Vagina (tissue), 2 donors: ENCODE measurements around the gene SURF1. TPM values are rescaled to one million over a fixed set of nuclear protein-coding genes. Genes with fewer than 3 reads are reported as not detected.

Experiments
- DNase-seq, 2 donors: peaks; one replicate each; pipeline ENCODE4 v3.0.0-alpha.2; 2017; ENCODE audit errors: extremely low spot score in 2 of 2
- H3K27ac ChIP-seq: fragments of 200-600 bp; sonication (generic); one replicate; pipeline ENCODE4 v1.5.1; 2019
- H3K27me3 ChIP-seq: fragments of 200-600 bp; sonication (generic); one replicate; pipeline ENCODE4 v1.5.1; 2019
- H3K36me3 ChIP-seq, 2 donors: fragments of 200-600 bp; sonication (generic); one replicate each; pipeline ENCODE4 v1.5.1; 2017 to 2019
- H3K4me1 ChIP-seq: fragments of 200-600 bp; sonication (generic); one replicate; pipeline ENCODE4 v1.5.1; 2019
- H3K4me3 ChIP-seq, 2 donors: fragments of 200-600 bp; sonication (generic); 1 replicate in 1 of 2; 2 replicates in 1 of 2; pipeline ENCODE4 v1.5.1; 2016 to 2019
- H3K9me3 ChIP-seq: fragments of 200-600 bp; sonication (generic); one replicate; pipeline ENCODE4 v1.5.1; 2019
- POLR2A ChIP-seq, 2 donors: fragments of 450-650 bp; IDR thresholded peaks; one replicate each; pipeline ENCODE4 v1.6.1; 2017; ENCODE audit warnings: antibody characterized with exemption in 2 of 2, mild to moderate bottlenecking in 2 of 2, moderate library complexity in 2 of 2
- POLR2AphosphoS5 ChIP-seq, 2 donors: sonication (generic); formaldehyde crosslinking; IDR thresholded peaks; one replicate each; pipeline ENCODE4 v1.9.0; 2017; ENCODE audit warnings: antibody characterized with exemption in 2 of 2, mild to moderate bottlenecking in 2 of 2, low read depth in 1 of 2; ENCODE audit not compliant: insufficient read depth in 1 of 2
- intact Hi-C: fragments of 100-400 bp; cut with DNase I; formaldehyde crosslinking; loops from one replicate; pipeline ENCODE4 v1.15.1; 2023
- total RNA-seq: library from RNA; depleted of rRNA; stranded (reverse); fragments of >200 nt; gene quantifications from one replicate; pipeline ENCODE4 v1.2.3, GENCODE V29; 2016
- TF ChIP-seq, protein P1 (sequence below), 3 experiments: fragments of 450-650 bp in 2 of 3; fragments of 200-600 bp in 1 of 3; sonication (generic) in 1 of 3; IDR thresholded peaks; one replicate each; pipeline ENCODE4 v1.5.1; 2017 to 2019; ENCODE audit warnings: antibody characterized with exemption in 3 of 3, mild to moderate bottlenecking in 2 of 3, moderate library complexity in 2 of 3

SURF1 gene
- total RNA-seq, 1 donor from 2014 or later: 31.2 TPM

DNA sequence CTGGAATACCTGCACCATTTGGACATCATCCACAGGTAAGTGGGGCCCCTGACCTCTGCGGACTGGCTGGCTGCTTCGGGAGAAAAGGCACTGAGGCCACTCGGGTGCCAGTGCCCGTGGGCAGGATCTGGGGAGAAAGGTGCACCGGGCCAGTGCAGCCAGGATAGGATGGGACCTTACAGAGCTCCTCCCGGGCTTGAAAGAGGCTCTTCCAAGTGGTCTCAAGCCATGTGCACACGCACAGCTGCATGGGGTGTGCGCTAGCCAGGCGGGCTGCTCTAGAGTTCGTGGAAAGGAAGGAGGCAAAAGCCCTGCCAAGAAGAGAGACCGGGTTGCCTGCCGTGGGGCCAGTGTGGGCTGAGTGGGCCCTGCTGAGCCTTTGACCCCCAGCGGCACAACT, 33.3 kb upstream of the SURF1 start:
- no peak for DNase-seq
- no peaks in the 10 kb centered on the region for H3K9me3 ChIP-seq
- intact Hi-C loops: no loop called here
- no peaks in the 10 kb centered on the region for H3K4me1 ChIP-seq
- no peak overlapping the region for H3K4me3 ChIP-seq
- no peak overlapping the region for H3K27ac ChIP-seq
- H3K36me3 ChIP-seq: no peaks in the 10 kb centered on the region
- H3K27me3 ChIP-seq: no peaks in the 10 kb centered on the region
- TF ChIP-seq, protein P1, sequence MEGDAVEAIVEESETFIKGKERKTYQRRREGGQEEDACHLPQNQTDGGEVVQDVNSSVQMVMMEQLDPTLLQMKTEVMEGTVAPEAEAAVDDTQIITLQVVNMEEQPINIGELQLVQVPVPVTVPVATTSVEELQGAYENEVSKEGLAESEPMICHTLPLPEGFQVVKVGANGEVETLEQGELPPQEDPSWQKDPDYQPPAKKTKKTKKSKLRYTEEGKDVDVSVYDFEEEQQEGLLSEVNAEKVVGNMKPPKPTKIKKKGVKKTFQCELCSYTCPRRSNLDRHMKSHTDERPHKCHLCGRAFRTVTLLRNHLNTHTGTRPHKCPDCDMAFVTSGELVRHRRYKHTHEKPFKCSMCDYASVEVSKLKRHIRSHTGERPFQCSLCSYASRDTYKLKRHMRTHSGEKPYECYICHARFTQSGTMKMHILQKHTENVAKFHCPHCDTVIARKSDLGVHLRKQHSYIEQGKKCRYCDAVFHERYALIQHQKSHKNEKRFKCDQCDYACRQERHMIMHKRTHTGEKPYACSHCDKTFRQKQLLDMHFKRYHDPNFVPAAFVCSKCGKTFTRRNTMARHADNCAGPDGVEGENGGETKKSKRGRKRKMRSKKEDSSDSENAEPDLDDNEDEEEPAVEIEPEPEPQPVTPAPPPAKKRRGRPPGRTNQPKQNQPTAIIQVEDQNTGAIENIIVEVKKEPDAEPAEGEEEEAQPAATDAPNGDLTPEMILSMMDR (IDR thresholded peaks at IDR 0.05): no peak
- TF ChIP-seq POLR2A (IDR thresholded peaks at IDR 0.05) (no peak), POLR2AphosphoS5 (IDR thresholded peaks at IDR 0.05; ENCODE audit: insufficient read depth in 1 of 2, low read depth in 1 of 2) (no peak)

DNA sequence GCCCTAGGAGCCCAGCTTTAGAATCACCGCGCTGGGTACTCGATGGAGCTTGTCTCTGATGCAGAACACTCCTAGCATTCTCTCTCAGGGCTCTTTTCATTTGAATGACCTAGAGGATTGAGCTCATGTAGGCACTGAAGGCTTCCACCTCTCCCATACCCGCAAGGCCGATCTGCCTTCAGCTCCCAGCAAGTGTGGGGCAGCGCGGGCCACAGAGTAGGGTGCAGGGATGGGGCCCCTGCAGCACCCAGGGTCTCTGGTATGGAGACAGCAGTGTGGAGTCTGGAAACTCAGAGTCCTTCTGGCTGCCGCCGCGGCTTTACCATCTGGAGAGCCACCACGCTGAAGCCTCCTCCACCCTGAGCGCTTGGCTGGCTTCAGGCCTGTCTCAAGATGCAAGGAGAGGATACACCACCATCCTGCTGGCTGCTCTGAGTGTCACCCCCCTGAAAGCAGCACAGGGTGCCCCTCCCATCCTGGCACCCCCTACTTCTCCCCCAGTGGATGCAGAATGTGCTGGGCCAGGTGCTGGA, 32.8 kb upstream of the SURF1 start:
- Histone ChIP-seq H3K27ac (no peak overlapping the region), H3K9me3 (no peaks in the 10 kb centered on the region), H3K4me1 (no peaks in the 10 kb centered on the region), H3K27me3 (no peaks in the 10 kb centered on the region), H3K36me3 (no peaks in the 10 kb centered on the region), H3K4me3 (no peak overlapping the region)
- TF ChIP-seq, protein P1 (IDR thresholded peaks at IDR 0.05): no peak
- TF ChIP-seq POLR2A (IDR thresholded peaks at IDR 0.05): no peak
- no peak for TF ChIP-seq POLR2AphosphoS5 (IDR thresholded peaks at IDR 0.05; ENCODE audit: insufficient read depth in 1 of 2, low read depth in 1 of 2)
- intact Hi-C loops: no loop called here
- no peak for DNase-seq

DNA sequence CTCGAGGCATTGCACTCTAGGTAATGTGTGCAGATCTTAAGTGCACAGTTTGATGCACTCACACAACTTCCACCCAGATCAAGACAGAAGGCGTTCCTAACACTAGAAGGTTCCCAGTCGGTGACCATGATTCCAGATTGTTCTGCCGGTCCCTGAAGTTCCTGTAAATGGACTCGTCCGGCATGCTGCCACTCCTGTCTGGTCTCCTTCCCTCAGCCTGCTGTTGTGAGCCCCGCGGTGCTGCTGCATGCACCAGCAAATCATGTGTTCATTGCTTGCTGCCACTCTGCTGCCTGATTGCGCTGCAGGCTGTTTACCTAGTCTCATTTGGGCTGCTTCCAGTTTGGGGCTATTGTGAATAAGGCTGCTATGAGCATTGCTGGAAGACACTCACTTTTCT, 31.4 kb upstream of the SURF1 start:
- Histone ChIP-seq H3K36me3 (no peaks in the 10 kb centered on the region), H3K27me3 (no peaks in the 10 kb centered on the region), H3K27ac (no peak overlapping the region), H3K4me1 (no peaks in the 10 kb centered on the region), H3K9me3 (no peaks in the 10 kb centered on the region), H3K4me3 (no peak overlapping the region)
- TF ChIP-seq, protein P1 (IDR thresholded peaks at IDR 0.05): no peak
- TF ChIP-seq POLR2AphosphoS5 (IDR thresholded peaks at IDR 0.05; ENCODE audit: insufficient read depth in 1 of 2, low read depth in 1 of 2) (no peak), POLR2A (IDR thresholded peaks at IDR 0.05) (no peak)
- intact Hi-C loops: no loop called here
- DNase-seq: no peak

DNA sequence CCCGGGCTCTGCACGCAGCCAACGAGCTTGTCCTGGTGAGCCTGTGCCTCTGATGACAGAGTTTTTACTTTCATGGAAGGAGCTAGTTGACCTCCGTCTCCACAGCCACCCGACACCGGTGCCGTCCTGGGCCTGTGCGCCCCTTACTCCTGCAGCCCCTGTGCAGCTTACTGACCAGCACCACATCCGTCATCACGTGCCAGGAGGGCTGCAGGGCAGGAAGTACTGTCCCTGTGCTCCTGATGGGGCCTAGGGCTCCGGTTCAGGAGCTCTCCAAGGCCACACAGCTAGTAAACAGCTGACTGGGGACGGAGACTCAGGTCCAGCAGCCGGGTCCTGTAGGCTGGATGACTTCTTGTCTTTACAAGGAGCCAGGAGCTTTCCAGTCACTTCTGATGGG, 30.1 kb upstream of the SURF1 start:
- no peak for TF ChIP-seq POLR2AphosphoS5 (IDR thresholded peaks at IDR 0.05; ENCODE audit: insufficient read depth in 1 of 2, low read depth in 1 of 2)
- no peak for TF ChIP-seq POLR2A (IDR thresholded peaks at IDR 0.05)
- TF ChIP-seq, protein P1 (IDR thresholded peaks at IDR 0.05): no peak
- Histone ChIP-seq H3K4me1 (no peaks in the 10 kb centered on the region), H3K4me3 (no peak overlapping the region), H3K36me3 (no peaks in the 10 kb centered on the region), H3K27me3 (no peaks in the 10 kb centered on the region), H3K27ac (no peak overlapping the region), H3K9me3 (no peaks in the 10 kb centered on the region)
- intact Hi-C loops: no loop called here
- no peak for DNase-seq

DNA sequence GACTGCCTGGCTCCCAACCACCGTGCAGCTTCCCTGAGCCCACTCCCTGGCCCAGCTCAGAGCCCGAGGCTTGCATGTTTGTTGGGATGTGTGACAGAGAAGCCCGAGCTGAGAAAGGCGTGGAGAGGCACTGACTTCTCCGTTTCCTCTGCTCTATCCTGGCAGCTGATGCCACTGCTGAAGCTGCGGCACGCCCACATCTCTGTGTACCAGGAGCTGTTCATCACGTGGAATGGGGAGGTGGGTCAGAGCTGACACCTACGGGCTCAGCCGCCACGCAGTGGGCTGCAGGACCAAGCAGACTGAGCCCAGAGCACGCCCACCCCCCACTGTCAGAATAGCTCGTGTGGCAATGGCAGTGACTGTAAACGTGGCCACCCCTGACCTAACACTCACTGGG, 29.2 kb upstream of the SURF1 start:
- Histone ChIP-seq H3K9me3 (no peaks in the 10 kb centered on the region), H3K4me1 (no peaks in the 10 kb centered on the region), H3K27ac (no peak overlapping the region), H3K27me3 (no peaks in the 10 kb centered on the region), H3K36me3 (no peaks in the 10 kb centered on the region), H3K4me3 (no peak overlapping the region)
- TF ChIP-seq, protein P1 (IDR thresholded peaks at IDR 0.05): no peak
- no peak for TF ChIP-seq POLR2A (IDR thresholded peaks at IDR 0.05)
- intact Hi-C loops: no loop called here
- DNase-seq: no peak
